Urinary bladder (tissue), 4 donors: ENCODE results near the gene KCNJ16. TPM values are rescaled to one million over a fixed set of nuclear protein-coding genes. Genes with fewer than 3 reads are reported as not detected.

Experiments used
- DNase-seq: peaks from one replicate; pipeline ENCODE4 v3.0.0-alpha.2; 2015; ENCODE audit errors: extremely low spot score
- H3K27ac ChIP-seq: one replicate; pipeline ENCODE4 v1.5.1; 2013; ENCODE audit warnings: low read depth, mild to moderate bottlenecking, moderate library complexity
- H3K36me3 ChIP-seq: one replicate; pipeline ENCODE4 v1.6.1; 2013; ENCODE audit warnings: mild to moderate bottlenecking, moderate library complexity; ENCODE audit not compliant: insufficient read depth
- H3K4me1 ChIP-seq: one replicate; pipeline ENCODE4 v1.6.1; 2013; ENCODE audit warnings: mild to moderate bottlenecking, moderate library complexity; ENCODE audit not compliant: insufficient read depth
- H3K4me3 ChIP-seq: one replicate; pipeline ENCODE4 v1.5.1; 2013; ENCODE audit warnings: low read depth, low read length
- WGBS: extraction: QIAGEN DNeasy Blood & Tissue Kit; methylation state at CpG from one replicate; pipeline ENCODE4 v1.1.7; 2013; 5-methylcytosine and 5-hydroxymethylcytosine counted together
- polyA plus RNA-seq: library from polyadenylated mRNA; stranded (reverse); fragments of 200-250 nt; gene quantifications from one replicate; pipeline ENCODE4 v1.2.3, GENCODE V29; 2013
- total RNA-seq: library from RNA; depleted of rRNA; stranded (reverse); fragments of >200 nt; gene quantifications from one replicate; pipeline ENCODE4 v1.2.3, GENCODE V29; 2014
- donor health status: healthy with polysubstance abuse.
- donor health status: healthy.

The KCNJ16 gene
- total and polyA plus RNA-seq, 2 donors, result 0.01 to 0.11 TPM

GRCh38 chr17:70095455-70095854, 20.4 kb downstream of the KCNJ16 start:
- Histone ChIP-seq H3K27ac (no peak overlapping the region), H3K4me1 (no peaks in the 10 kb centered on the region), H3K4me3 (no peak overlapping the region), H3K36me3 (no peaks in the 10 kb centered on the region)
- DNase-seq, result no peak
- 43% methylated on average over 4 of the region's 4 CpGs for WGBS

GRCh38 chr17:70096861-70097260, 21.8 kb downstream of the KCNJ16 start:
- H3K4me3 ChIP-seq, result no peak overlapping the region
- no peaks in the 10 kb centered on the region for H3K36me3 ChIP-seq
- no peak overlapping the region for H3K27ac ChIP-seq
- DNase-seq, result no peak
- WGBS, result 73% methylated on average over 8 of the region's 8 CpGs
- no peaks in the 10 kb centered on the region for H3K4me1 ChIP-seq

- Histone ChIP-seq H3K36me3 (no peaks in the 10 kb centered on the region), H3K4me1 (no peaks in the 10 kb centered on the region), H3K27ac (no peak overlapping the region), H3K4me3 (no peak overlapping the region)
- 81% methylated on average over 2 of the region's 2 CpGs for WGBS
- DNase-seq, result no peak
These were observed 23.0 kb downstream of the KCNJ16 start for GRCh38 chr17:70098030-70098429.

GRCh38 chr17:70099294-70099693, 24.3 kb downstream of the KCNJ16 start:
- H3K4me1 ChIP-seq, result no peaks in the 10 kb centered on the region
- WGBS, result 84% methylated on average over 3 of the region's 3 CpGs
- no peaks in the 10 kb centered on the region for H3K36me3 ChIP-seq
- no peak overlapping the region for H3K4me3 ChIP-seq
- DNase-seq, result no peak
- no peak overlapping the region for H3K27ac ChIP-seq

GRCh38 chr17:70099884-70100283, 24.9 kb downstream of the KCNJ16 start:
- no peak for DNase-seq
- Histone ChIP-seq H3K4me1 (no peaks in the 10 kb centered on the region), H3K27ac (no peak overlapping the region), H3K36me3 (no peaks in the 10 kb centered on the region), H3K4me3 (no peak overlapping the region)
- 73% methylated on average over 5 of the region's 5 CpGs for WGBS

GRCh38 chr17:70100983-70101382, 26.0 kb downstream of the KCNJ16 start:
- 90% methylated on average over 1 of the region's 1 CpG for WGBS
- Histone ChIP-seq H3K4me3 (no peak overlapping the region), H3K4me1 (no peaks in the 10 kb centered on the region), H3K27ac (no peak overlapping the region), H3K36me3 (no peaks in the 10 kb centered on the region)
- DNase-seq, result no peak

- DNase-seq, result no peak
- WGBS, result 65% methylated on average over 3 of the region's 3 CpGs
- Histone ChIP-seq H3K27ac (no peak overlapping the region), H3K4me3 (no peak overlapping the region), H3K4me1 (no peaks in the 10 kb centered on the region), H3K36me3 (no peaks in the 10 kb centered on the region)
These were observed 27.5 kb downstream of the KCNJ16 start for GRCh38 chr17:70102531-70102930.

GRCh38 chr17:70104791-70105523, 29.9 kb downstream of the KCNJ16 start:
- Histone ChIP-seq H3K36me3 (no peaks in the 10 kb centered on the region), H3K27ac (no peak overlapping the region), H3K4me1 (no peaks in the 10 kb centered on the region), H3K4me3 (no peak overlapping the region)
- WGBS, result 67% methylated on average over 12 of the region's 12 CpGs
- DNase-seq, result no peak

GRCh38 chr17:70105641-70106040, 30.6 kb downstream of the KCNJ16 start:
- H3K4me3 ChIP-seq, result no peak overlapping the region
- no peaks in the 10 kb centered on the region for H3K36me3 ChIP-seq
- no peak overlapping the region for H3K27ac ChIP-seq
- 80% methylated on average over 3 of the region's 3 CpGs for WGBS
- DNase-seq, result no peak
- H3K4me1 ChIP-seq, result no peaks in the 10 kb centered on the region

GRCh38 chr17:70106551-70106950, 31.5 kb downstream of the KCNJ16 start:
- DNase-seq, result no peak
- 88% methylated on average over 3 of the region's 3 CpGs for WGBS
- H3K27ac ChIP-seq, result no peak overlapping the region
- no peaks in the 10 kb centered on the region for H3K4me1 ChIP-seq
- H3K4me3 ChIP-seq, result no peak overlapping the region
- no peaks in the 10 kb centered on the region for H3K36me3 ChIP-seq

- no peak overlapping the region for H3K4me3 ChIP-seq
- no peak overlapping the region for H3K27ac ChIP-seq
- H3K36me3 ChIP-seq, result no peaks in the 10 kb centered on the region
- no peak for DNase-seq
- H3K4me1 ChIP-seq, result no peaks in the 10 kb centered on the region
These were observed 32.4 kb downstream of the KCNJ16 start for GRCh38 chr17:70107441-70107840.

GRCh38 chr17:70107904-70108565, 33.0 kb downstream of the KCNJ16 start:
- Histone ChIP-seq H3K36me3 (no peaks in the 10 kb centered on the region), H3K4me3 (no peak overlapping the region), H3K4me1 (no peaks in the 10 kb centered on the region), H3K27ac (no peak overlapping the region)
- DNase-seq, result no peak
- 96% methylated on average over 6 of the region's 6 CpGs for WGBS

GRCh38 chr17:70109497-70109896, 34.5 kb downstream of the KCNJ16 start:
- H3K27ac ChIP-seq, result no peak overlapping the region
- WGBS, result 59% methylated on average over 3 of the region's 3 CpGs
- DNase-seq, result no peak
- no peaks in the 10 kb centered on the region for H3K4me1 ChIP-seq
- H3K4me3 ChIP-seq, result no peak overlapping the region
- no peaks in the 10 kb centered on the region for H3K36me3 ChIP-seq

GRCh38 chr17:70110443-70110880, 35.4 kb downstream of the KCNJ16 start:
- no peak for DNase-seq
- H3K4me1 ChIP-seq, result no peaks in the 10 kb centered on the region
- no peak overlapping the region for H3K27ac ChIP-seq
- H3K4me3 ChIP-seq, result no peak overlapping the region
- WGBS, result 68% methylated on average over 7 of the region's 7 CpGs
- H3K36me3 ChIP-seq, result no peaks in the 10 kb centered on the region
